NCI-H748 (cell line): ENCODE results near the gene ATE1.
A peak's percentile ranks its signal among the peaks of the same experiment; 100 is the strongest.
"Not testable (repeated sequence)": the region's sequence is repeated elsewhere in the genome, so short reads cannot be mapped to it uniquely, and the experiment has no call there.

Experiments used
- DNase-seq: peaks from one replicate; lab custom pipeline; 2025; ENCODE audit not compliant: unreplicated experiment; lab: John Stamatoyannopoulos, UW

ATE1 gene

DNA sequence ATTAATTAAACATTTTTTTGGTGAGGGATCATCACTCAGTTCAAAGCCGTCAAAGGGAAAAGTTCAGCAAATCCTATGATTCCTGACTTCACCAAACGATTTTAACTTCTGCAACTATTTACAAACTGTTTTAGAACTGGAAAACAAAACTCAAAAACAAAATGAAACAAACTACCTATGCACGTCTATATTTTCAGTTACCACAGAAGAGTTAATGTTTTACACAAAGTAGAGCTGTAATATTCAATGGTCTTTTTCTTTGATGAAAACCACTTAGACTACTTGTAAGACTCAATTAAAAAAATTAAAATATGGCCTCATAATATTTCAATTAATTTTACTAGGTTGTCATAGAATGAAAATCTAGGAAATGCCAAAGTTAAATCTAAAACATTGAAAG lies 131.5 kb downstream of the ATE1 start:
- no peak for DNase-seq

DNA sequence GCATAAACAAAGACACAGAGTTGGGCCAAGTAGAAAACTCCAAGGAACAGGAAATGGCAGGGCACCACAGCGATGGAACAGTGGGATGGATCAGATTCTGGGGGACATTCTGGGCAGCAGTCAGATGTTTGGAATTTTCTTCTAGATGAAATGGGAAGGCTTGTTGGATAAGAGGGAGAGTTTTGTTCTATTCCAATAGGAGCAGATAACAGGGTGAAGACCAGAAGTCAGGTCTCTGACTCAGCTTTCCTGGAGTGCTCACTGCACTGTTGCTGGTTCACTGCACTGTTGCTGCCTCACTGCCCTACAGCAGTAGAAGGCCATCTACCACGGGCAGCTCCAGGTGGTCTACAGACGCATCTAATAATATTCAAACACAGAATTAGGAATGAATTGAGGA lies 135.6 kb downstream of the ATE1 start:
- DNase-seq, result no peak

DNA sequence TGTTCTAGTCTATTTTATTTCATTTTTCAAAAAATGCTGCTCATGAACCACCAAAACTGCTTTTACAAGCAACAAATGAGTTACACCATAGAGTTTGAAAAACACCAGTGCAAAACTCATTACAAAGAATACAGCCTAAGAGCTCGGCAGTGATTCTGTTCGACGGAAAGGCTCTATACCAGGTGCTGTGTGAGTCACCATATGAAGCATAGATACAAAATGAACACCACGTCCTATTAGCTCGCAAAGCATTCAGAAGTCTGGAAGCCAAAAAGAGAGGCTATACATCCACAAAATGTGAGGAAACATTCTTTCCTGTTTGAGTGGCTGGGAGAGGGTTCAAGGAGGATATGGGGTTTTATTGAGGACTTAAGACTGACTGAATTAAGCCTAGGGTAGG lies 136.1 kb downstream of the ATE1 start:
- DNase-seq, result no peak

DNA sequence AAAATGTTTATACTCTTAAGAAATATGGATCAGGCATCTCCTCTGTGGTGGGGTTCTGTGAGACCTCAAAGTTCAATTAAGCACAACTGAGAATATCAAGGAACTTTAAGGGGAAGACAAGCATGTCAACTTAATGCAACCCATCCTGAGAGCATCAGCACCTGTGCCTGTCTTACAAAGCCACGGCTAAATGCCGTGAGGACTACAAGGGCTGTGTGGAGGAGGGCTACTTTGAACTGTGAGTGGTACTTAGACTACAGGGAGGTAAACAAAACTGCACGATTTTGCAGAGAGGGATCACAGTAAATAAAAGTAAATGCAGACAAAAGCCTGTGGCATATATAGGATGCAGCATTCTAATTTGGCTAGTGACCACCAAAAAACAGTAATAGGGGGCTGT lies 139.1 kb downstream of the ATE1 start:
- DNase-seq, result peak; percentile 12

DNA sequence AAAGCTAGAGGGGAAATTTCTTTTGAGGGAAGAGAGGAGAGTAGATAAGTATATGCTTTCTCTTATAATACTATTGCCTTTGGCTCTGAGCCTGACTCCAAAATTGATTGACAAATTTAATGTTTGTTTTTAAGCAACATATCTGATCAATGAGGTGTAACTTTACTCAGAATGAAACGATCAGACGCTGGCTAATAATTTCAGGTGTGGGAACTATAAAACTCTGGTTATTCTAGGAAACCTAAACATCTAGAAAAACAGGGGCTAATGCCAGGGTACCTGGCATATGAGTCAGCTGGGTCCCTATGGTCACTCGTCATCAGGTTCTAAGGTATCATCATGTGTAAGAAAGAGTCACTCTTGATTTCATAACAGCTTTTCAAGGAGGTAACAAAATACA lies 139.7 kb downstream of the ATE1 start:
- no peak for DNase-seq

DNA sequence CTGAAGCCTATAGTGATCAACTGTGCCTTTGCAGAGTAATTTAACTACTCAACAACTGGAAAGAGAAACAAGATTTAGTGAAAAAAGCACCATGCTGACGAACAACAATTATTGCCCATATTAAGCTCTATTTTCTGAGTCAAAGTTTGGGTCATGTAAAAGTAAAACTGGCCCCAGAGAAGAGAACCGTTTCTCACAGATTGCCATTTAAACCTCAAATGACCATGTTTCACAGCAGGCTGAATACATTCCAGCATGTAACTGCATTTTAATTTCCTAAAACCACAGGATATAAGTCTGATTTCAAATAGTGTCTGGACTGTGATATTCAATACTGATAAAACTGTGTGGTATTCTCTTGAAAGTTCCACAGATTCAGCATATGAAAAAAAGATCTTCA lies 140.7 kb downstream of the ATE1 start:
- no peak for DNase-seq

DNA sequence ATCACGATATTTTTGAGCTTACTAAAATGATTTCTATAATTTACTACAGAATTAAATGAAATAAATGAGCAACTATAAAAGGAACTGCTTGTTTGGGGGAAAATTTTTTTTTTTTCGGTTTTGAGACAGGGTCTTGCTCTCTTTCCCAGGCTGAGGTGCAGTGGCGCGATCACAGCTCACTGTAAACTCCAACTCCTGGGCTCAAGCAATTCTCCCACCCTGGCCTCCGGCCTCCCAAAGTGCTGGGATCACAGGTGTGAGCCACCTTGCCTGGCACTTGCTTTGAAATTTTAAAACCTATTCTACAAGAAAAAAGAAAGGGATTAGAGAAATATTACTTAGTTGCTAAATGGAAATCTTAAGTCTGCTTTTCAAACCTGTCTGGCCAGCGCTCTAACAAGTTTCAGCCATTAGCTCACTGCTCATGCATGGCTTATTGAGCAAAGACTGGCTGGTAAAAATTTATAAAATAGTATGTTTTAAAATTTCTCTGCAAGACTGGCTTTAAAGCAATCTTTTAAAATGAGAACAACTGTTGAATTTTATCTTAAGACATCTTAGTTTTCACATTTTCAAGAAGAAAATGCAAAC lies 144.0 kb downstream of the ATE1 start:
- DNase-seq, result no peak

DNA sequence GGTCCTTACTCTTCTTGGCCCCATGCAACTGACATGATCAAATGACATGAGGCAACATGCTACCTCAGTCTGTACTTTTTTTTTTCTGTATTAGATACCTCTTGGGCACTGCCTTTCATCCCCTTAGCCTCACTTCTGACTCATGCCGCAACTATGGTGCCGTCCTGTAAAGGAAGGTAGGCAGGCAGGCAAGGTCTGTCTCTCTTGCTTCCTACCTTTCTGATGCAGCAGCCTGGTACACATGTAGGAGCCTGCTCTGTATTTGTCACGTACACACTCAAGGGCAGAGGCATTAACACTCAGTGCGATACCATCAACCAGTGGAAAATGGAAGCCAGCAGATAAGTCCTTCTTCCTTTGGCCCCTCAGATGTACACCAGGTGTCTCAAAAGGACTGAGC lies 146.7 kb downstream of the ATE1 start:
- DNase-seq, result no peak

DNA sequence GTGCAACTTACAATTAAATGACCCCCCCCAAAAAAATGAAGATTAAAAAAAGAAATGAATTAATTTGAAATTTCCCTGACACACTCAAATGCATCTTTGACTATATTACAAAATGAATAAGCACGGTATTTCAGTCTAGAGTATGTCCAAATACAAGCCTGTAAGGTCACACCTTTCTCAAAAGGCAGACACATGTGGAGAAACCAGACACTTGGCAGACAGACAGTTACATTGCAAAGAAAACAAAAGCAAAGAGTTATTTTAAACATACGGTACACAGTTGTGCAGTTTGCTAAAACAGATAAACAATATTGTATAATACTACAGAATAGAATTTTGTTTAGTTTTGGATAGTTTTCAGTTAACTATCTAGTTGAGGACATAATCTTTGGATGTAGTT lies 153.0 kb downstream of the ATE1 start:
- no peak for DNase-seq

DNA sequence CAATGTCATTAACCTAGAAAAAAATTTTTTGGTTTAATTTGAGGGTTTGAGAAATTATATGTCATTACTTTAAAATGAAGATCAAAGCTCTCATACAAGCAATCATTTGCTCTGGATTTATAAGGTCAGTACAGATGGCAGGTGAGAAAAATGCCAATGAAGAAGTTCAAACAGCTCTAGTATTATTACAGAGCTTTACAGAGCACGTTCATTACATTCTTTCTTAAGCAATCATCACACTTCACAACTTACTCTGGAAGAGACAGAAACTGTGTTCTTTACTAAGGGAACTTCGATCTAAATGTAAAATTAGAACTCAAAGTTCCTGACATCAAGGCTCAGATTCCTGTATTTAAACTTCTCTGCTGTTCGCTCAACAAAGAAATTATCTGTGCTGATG lies 153.4 kb downstream of the ATE1 start:
- DNase-seq, result no peak

DNA sequence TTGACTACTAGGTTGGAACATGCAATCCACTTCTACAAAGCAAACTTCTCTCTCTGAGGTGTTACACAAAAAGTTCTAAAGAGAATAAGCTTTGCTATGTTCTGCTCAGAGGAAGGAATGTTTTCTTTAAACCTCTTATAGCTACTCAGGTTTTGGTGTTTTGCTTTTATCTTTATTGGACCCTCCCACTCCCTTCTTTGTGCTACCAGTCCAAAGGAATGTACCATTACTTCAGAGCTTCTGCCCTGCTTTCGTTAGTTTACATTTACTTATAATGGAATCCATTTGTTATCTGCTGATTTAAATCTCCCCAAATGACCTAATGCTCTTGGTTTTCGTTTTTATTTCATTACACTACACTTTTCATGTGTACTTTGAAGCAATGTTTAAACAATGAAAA lies 154.9 kb downstream of the ATE1 start:
- no peak for DNase-seq

DNA sequence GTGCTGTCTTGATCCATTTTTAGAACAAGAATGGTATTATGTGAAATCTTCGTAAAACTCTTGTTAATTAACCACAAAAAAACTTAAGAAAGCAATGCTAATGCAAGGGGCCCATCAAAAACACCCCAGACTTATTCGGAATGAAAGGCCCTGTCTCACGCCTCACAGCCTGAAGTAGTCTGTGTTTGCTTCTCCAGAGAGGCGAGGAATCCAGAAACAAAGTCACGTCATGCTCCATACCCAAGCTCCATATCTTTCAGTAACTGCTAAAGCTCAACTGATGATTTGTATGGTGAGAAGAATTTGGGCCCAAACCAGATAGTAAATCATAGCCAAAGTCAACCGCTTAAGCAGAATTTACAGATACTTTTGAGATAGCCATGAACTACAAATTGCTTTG lies 155.4 kb downstream of the ATE1 start:
- DNase-seq, result no peak

DNA sequence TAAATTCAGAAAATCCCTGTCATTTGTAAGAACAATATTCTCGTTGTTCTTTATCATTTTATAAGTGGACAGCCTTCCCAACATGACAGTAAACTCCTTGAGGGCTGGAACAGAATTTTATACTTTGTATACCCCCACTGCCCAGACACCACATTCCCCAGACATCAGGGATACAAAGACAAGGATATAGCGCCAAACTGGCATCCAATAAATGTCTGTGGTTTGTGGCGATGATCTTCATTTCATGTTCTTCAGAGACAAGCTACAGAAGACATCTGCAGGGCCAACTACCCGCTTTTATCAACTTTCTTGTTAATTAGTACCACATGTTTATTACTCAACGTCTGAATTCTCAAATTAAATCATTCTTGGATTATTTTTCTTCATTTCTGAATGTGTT lies 155.9 kb downstream of the ATE1 start:
- no peak for DNase-seq

DNA sequence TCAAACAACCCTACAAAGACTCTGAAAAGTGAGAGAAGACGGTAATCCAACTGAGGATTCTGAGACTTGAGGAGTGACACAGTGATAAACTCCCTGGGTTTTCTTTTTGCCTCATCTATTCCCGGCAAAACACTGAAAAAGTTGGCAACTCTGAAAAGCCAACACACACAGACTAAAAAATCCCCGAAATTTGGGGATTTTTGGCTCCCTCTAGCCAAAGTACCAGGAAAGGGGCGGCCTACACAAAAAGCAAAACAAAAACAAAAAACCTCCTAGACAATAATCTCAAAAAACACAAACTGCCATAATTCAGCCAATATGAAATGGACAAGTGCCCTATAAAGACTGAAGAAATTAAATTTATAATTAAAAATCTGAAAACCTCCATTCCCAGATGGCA lies 161.4 kb downstream of the ATE1 start:
- DNase-seq, result no peak

DNA sequence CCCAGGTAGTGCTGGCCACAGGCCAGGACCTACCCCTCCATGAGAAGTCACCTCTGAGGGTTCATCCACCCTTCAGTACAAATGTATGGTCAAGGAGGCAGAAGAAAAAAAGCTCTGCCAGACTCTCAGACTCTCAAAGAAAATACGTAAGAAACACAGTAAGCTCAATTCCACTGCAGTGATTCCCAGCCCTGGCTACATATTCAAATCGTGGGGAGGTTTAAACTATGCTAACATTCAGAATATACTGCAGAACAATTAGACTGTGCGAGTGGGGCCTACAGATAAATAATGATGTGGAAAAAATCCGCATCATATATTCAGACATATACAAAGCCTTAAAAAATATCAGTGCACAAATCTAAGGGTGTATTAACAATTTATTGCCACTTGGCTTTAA lies 162.6 kb downstream of the ATE1 start:
- no peak for DNase-seq

DNA sequence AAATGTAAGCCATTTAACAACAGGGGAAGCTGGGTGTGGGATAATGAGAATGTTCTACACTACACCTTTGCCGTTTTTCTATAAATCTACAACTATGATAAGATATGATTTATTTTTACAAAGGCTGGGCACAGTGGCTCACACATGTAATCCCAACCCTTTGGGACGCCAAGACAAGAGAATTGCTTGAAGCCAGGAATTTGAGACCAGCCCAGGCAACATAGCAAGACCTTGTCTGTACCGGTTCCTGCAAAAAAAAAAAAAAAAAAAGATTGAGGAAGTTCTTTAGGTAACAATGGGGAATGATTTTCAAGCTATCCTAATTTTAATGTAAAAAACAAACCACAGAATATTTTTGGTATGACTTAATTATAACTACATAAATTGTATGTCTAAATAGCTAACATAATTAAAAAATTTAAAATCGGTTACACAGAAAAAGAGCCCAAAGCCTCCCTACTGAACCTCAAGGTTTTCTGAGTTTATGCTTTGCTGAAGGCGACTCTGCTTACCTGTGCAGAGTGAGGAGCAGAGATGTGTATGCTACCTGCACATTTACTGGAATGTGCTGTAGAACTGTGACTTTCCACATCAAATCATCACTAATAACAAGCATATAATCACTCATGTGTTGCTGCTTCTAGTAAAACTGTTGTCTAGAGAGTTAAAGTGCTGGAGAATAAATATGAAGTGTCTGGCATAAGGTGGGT lies 163.4 kb downstream of the ATE1 start:
- DNase-seq, result no peak

DNA sequence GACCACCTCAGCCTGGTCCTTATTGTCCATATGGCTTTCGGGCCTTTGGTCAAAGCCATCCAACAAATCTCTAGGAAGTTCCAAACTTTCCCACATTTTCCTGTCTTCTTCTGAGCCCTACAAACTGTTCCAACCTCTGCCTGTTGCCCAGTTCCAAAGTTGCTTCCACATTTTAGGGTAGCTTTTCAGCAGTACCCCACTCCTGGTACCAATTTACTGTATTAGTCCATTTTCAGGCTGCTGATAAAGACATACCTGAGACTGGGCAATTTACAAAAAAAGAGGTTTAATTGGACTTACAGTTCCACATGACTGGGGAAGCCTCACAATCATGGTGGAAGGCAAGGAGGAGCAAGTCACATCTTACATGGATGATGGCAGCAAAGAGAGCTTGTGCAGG lies 170.6 kb downstream of the ATE1 start:
- DNase-seq, result not testable (repeated sequence)

DNA sequence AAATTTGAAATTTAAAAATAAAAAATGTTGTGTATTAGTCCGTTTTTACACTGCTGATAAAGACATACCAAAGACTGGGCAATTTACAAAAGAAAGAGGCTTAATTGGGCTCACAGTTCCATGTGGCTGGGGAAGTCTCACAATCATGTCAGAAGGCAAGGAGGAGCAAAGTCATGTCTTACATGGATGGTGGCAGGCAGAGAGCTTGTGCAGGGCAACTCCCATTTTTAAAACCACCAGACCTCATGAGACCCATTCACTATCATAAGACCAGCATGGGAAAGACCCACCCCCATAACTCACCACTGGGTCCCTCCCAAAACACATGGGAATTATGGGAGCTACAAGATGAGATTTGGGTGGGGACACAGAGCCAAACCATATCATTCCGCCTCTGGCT lies 172.3 kb downstream of the ATE1 start:
- DNase-seq, result not testable (repeated sequence)

DNA sequence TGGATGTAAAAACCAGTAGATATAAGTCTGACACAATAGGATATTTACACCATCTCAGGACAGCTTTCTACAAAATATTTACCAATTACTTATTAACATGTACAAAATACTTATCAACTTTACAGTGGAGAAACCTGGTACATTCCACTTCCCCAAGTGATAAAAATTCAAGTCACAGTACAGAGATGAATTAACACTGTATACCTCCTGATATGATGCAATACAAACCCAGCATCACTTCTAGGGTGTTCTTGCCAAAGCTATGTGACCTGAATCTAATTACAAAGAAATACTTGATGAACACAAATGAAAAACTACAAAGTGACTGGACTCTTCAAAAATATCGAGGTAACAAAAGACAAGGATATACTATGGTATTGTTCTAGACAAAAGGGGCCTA lies 173.2 kb downstream of the ATE1 start:
- DNase-seq, result no peak

DNA sequence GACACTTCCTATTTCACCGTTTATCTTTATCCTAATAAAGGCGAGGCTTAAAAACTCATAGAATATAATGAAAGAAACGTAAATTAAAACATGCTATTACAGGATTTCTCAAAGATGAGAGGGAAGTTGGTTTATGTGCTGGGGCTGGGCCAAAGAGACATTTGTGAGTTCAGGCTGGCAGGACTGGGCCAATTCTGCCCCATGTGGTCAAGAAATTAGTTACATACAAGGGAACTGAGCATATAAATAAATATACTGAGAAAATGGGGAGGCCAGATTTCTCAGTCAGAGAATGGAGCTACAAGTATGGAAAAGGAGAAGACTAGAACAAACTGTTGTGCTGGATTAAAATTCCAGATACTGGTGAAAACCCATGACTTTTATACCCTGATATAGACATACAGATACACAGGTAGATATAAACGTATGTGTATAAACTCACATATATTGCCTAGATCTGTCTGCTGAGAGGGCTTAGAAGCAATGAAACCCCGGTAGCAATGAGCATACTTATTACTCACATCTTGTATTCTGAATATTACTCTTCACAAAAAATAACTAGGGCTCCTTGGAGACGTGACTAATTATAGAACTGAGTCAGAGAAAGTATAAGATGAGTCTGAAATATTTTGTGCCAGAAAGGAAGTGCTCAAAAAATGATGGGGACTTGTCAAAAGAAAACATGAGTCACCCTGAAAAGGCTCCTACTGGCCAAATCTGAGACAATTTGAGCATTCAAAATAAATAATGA lies 173.9 kb downstream of the ATE1 start:
- no peak for DNase-seq

DNA sequence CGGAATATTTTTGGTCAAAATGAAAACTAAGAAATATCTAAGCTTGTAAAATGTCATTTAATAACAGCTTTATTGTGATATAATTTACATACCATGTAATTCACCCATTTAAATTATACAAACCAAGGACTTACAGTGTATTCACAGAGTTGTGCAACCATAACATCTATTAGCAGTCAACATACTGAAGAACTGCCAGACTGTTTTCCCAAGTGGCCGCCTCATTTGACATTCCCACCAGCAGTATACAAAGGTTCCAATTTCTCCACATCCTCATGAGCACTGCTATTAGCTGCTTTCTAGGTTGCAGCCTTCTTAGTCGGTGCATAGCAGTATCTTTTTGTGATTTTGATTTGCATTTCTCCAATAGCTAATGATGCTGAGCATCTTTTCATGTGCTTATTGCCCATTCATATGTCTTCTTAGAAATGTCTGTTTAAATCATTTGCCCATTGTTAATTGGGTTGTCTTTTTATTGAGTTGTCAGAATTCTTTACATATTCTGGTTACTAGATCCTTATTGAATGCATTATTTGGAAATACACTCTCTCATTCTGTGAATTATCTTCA lies 176.6 kb downstream of the ATE1 start:
- DNase-seq, result no peak

DNA sequence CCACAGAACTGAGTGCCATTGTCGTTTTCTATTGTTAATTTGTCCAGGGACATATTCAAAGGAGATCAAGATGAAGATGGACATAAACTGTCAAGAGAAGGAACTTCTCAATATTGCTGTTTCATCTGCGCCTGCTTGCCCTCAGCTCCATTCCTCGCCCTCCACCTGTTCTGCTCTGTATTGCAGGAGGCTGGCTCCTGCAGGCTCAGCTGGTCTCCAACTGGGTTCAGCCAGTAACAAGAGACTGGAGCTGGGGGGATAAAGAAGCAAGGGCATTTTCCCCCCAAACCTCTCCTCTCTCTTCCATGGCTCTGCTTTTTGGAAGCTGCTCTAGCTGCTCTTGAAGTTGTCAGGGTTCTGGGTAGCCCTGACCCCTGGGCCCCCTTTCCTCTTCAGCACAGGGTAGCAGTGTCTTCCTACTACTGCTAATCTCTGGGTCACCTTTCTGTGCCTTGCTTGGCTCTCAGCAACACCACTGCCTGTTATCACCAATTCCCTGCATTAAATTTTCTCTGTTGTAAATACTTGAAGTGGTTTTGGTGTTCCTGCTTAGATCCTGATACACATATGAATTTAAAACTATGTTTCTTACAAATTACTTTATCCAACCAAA lies 180.6 kb downstream of the ATE1 start:
- no peak for DNase-seq
